Esophagus muscularis mucosa (tissue), 3 donors: ENCODE data around the gene APOO.

Experiments used
- CTCF ChIP-seq, 3 experiments: fragments of 200-600 bp in 2 of 3; fragments of 450-650 bp in 1 of 3; sonication (generic) in 2 of 3; IDR thresholded peaks; one replicate each; pipeline ENCODE4 v1.5.1; 2017 to 2019; ENCODE audit warnings: antibody characterized with exemption in 3 of 3, mild to moderate bottlenecking in 2 of 3, moderate library complexity in 1 of 3
- POLR2A ChIP-seq: fragments of 450-650 bp; IDR thresholded peaks from one replicate; pipeline ENCODE4 v1.6.1; 2017; ENCODE audit warnings: antibody characterized with exemption, moderate library complexity, mild to moderate bottlenecking, low read depth
- POLR2AphosphoS5 ChIP-seq, 2 donors: sonication (generic); formaldehyde crosslinking; IDR thresholded peaks; one replicate each; pipeline ENCODE4 v1.6.1; 2017; ENCODE audit warnings: antibody characterized with exemption in 2 of 2

- no peak for TF ChIP-seq POLR2A
- no peak for TF ChIP-seq CTCF (IDR thresholded peaks at IDR 0.05)
- TF ChIP-seq POLR2AphosphoS5 (IDR thresholded peaks at IDR 0.05), result no peak
Measured at GRCh38 chrX:23785580-23785979, 122.2 kb downstream of the APOO start.
